Measurements from ENCODE around the gene CCR7. TPM values are rescaled to one million over a fixed set of nuclear protein-coding genes. Genes with fewer than 3 reads are reported as not detected.

Gene CCR7
- total and polyA plus RNA-seq, 2 of the 13 experiments (the other 11 are each of a cell fraction or from before 2014, with no cell fraction given) = 0.04 to 0.53 TPM

DNA sequence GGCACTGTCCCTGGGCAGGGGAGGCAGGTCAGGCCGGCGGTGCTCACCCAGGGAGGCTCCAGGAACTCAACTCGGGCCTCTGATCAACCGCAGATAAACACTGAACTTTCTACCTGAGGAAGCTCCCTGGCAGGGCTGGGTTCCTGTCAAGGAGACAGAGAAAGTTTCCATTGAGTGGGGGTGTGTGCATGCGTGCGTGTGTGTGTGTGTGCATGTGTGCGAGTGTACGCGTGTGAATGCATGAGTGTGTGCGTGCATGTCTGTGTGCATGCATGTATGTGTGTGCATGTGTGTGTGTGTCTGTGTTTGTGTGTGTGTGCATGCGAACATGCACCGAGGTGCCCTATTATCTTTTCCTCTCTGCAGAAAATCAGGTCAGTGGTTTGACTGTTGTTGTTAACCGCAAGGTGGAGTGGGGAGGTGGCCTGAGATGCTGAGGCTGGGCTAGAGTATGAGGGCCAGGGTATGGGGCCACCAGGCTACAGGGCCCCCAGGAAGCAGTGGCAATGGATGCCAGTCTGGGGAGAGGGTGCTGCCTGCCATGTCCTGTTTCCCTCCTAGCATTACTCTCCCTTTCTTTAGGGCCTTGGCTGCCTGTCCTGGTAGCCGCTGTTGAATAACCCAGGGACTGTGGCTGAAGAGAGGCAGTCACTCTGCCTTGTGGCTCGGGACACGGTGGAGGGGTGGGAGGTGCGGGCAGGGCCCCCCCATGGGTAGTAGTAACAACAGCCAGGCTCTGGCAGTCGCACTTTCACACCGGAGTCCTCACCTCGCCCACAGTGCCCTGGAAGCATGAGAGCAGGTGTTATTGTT lies 24.0 kb downstream of the CCR7 start (continued):
- TF ChIP-seq, protein P1, sequence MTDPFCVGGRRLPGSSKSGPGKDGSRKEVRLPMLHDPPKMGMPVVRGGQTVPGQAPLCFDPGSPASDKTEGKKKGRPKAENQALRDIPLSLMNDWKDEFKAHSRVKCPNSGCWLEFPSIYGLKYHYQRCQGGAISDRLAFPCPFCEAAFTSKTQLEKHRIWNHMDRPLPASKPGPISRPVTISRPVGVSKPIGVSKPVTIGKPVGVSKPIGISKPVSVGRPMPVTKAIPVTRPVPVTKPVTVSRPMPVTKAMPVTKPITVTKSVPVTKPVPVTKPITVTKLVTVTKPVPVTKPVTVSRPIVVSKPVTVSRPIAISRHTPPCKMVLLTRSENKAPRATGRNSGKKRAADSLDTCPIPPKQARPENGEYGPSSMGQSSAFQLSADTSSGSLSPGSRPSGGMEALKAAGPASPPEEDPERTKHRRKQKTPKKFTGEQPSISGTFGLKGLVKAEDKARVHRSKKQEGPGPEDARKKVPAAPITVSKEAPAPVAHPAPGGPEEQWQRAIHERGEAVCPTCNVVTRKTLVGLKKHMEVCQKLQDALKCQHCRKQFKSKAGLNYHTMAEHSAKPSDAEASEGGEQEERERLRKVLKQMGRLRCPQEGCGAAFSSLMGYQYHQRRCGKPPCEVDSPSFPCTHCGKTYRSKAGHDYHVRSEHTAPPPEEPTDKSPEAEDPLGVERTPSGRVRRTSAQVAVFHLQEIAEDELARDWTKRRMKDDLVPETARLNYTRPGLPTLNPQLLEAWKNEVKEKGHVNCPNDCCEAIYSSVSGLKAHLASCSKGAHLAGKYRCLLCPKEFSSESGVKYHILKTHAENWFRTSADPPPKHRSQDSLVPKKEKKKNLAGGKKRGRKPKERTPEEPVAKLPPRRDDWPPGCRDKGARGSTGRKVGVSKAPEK (CRISPR knock-in tag; IDR thresholded peaks at IDR 0.05; ENCODE audit: borderline replicate concordance) = no peak

DNA sequence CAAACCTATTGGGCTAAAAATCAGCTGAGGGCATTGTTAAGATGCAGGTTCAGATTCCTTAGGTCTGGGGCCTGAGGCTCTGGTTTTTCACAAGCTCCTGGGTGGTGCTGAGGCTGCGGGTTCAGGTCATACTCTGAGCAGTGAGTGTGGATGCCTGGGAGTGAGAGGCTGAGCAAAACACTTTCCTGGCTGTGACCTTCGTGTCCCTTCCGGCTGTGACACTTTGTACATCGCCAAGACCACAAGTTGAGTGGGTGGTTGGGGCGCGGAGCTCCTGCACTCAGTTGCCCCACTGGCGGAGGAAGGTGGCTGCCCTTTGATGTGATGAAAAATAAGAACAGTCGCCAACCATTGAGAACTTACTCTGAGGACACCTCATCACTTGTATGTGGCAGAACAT lies 24.8 kb downstream of the CCR7 start:
- BruUV-seq (replicated peaks) = no TSS peak
- POLR2A ChIA-PET = interaction anchor here (9.4 to 11.0 kb wide), 2 partner anchors 8 to 12 kb away, joined by 106 to 116 read pairs; no protein-coding TSS in a partner anchor
- TF ChIP-seq ZSCAN31 (CRISPR knock-in tag; IDR thresholded peaks at IDR 0.05; ENCODE audit: low read depth) = no peak
- TF ChIP-seq, protein P2, sequence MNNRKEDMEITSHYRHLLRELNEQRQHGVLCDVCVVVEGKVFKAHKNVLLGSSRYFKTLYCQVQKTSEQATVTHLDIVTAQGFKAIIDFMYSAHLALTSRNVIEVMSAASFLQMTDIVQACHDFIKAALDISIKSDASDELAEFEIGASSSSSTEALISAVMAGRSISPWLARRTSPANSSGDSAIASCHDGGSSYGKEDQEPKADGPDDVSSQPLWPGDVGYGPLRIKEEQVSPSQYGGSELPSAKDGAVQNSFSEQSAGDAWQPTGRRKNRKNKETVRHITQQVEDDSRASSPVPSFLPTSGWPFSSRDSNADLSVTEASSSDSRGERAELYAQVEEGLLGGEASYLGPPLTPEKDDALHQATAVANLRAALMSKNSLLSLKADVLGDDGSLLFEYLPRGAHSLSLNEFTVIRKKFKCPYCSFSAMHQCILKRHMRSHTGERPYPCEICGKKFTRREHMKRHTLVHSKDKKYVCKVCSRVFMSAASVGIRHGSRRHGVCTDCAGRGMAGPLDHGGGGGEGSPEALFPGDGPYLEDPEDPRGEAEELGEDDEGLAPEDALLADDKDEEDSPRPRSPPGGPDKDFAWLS (CRISPR knock-in tag; IDR thresholded peaks at IDR 0.05; ENCODE audit: borderline replicate concordance) = no peak
- TF ChIP-seq, protein P3, sequence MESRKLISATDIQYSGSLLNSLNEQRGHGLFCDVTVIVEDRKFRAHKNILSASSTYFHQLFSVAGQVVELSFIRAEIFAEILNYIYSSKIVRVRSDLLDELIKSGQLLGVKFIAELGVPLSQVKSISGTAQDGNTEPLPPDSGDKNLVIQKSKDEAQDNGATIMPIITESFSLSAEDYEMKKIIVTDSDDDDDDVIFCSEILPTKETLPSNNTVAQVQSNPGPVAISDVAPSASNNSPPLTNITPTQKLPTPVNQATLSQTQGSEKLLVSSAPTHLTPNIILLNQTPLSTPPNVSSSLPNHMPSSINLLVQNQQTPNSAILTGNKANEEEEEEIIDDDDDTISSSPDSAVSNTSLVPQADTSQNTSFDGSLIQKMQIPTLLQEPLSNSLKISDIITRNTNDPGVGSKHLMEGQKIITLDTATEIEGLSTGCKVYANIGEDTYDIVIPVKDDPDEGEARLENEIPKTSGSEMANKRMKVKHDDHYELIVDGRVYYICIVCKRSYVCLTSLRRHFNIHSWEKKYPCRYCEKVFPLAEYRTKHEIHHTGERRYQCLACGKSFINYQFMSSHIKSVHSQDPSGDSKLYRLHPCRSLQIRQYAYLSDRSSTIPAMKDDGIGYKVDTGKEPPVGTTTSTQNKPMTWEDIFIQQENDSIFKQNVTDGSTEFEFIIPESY (CRISPR knock-in tag; IDR thresholded peaks at IDR 0.05) = peak; percentile 93
- TF ChIP-seq ZNF558 (CRISPR knock-in tag; IDR thresholded peaks at IDR 0.05; ENCODE audit: borderline replicate concordance) = no peak
- TF ChIP-seq NFKB2 (CRISPR knock-in tag; IDR thresholded peaks at IDR 0.05; ENCODE audit: borderline replicate concordance) = no peak
- TF ChIP-seq ZNF589 (CRISPR knock-in tag; conservative IDR thresholded peaks at IDR 0.05) = 0 out of 2 replicates have a peak, but pooled peaks have one; percentile 1
- TF ChIP-seq PAX8 (CRISPR knock-in tag; IDR thresholded peaks at IDR 0.05; ENCODE audit: borderline replicate concordance) = no peak
- no peak for TF ChIP-seq TCF7L2 (IDR thresholded peaks at IDR 0.05; ENCODE audit: low read depth, low read length)
- no peak for TF ChIP-seq HDAC2 (CRISPR knock-in tag; IDR thresholded peaks at IDR 0.05)
- no peak for TF ChIP-seq ZNF776 (CRISPR knock-in tag; IDR thresholded peaks at IDR 0.05)
- no peak for TF ChIP-seq REPIN1 (CRISPR knock-in tag; IDR thresholded peaks at IDR 0.05; ENCODE audit: borderline replicate concordance, low read depth)
- TF ChIP-seq ZKSCAN8 (CRISPR knock-in tag; IDR thresholded peaks at IDR 0.05; ENCODE audit: borderline replicate concordance) = no peak
- TF ChIP-seq, protein P4, sequence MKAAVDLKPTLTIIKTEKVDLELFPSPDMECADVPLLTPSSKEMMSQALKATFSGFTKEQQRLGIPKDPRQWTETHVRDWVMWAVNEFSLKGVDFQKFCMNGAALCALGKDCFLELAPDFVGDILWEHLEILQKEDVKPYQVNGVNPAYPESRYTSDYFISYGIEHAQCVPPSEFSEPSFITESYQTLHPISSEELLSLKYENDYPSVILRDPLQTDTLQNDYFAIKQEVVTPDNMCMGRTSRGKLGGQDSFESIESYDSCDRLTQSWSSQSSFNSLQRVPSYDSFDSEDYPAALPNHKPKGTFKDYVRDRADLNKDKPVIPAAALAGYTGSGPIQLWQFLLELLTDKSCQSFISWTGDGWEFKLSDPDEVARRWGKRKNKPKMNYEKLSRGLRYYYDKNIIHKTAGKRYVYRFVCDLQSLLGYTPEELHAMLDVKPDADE (CRISPR knock-in tag; IDR thresholded peaks at IDR 0.05) = no peak

More for the DNA sequence above, 24.8 kb downstream of the CCR7 start:
- intact Hi-C loops (cut with micrococcal nuclease; ENCODE audit: unreplicated experiment) = no loop called here
- no peak overlapping the region for H3K4me3 ChIP-seq (replicated peaks in 1 of 3; ENCODE audit: insufficient read depth in 1 of 3, low read depth in 2 of 3, low read length in 3 of 3)
- FAIRE-seq (no peak), DNase-seq (ENCODE audit: low spot score) (no peak), ATAC-seq (no peak)
- no peaks in the 10 kb centered on the region for H3K27me3 ChIP-seq (ENCODE audit: control insufficient read depth in 1 of 2, insufficient read depth in 2 of 2, low read length in 2 of 2)
- H4K20me1 ChIP-seq (ENCODE audit: insufficient read depth, low read length) = no peaks in the 10 kb centered on the region
- no peak overlapping the region for H2AFZ ChIP-seq (ENCODE audit: low read length)
- no peak overlapping the region for H3K27ac ChIP-seq (ENCODE audit: extremely low read length, insufficient read depth, low read length)
- H3K4me1 ChIP-seq (ENCODE audit: insufficient read depth, low read length) = peaks cover 82% of the 10 kb centered on the region
- CTCF ChIA-PET (ENCODE audit: low intra/inter-chr PET ratio, low total read pairs) = no interaction called here
- H3K36me3 ChIP-seq (replicated peaks in 1 of 2; ENCODE audit: control insufficient read depth in 1 of 2, insufficient read depth in 2 of 2, low read length in 2 of 2) = no peaks in the 10 kb centered on the region
- in situ Hi-C loops (cut with HindIII; ENCODE audit: extremely low pct_ligation_motif_present, low pct_unique_long_range_greater_than_20kb) = no loop called here
- H3K79me2 ChIP-seq (ENCODE audit: insufficient read depth, low read length) = no peaks in the 10 kb centered on the region
- peak overlapping the region; percentile 40; the same call in 1 of the 2 replicates for H3K4me2 ChIP-seq (ENCODE audit: low read depth, low read length)
- H3K9ac ChIP-seq (ENCODE audit: insufficient read depth, low read depth, low read length) = no peak overlapping the region
- no peaks in the 10 kb centered on the region for H3K9me3 ChIP-seq (ENCODE audit: low read length)
- 65% methylated on average over 8 of the region's 8 CpGs for WGBS (ENCODE audit: low lambda C conversion rate)
